ENCODE measurements around the gene OSBPL1A. TPM values are rescaled to one million over a fixed set of nuclear protein-coding genes. Genes with fewer than 3 reads are reported as not detected.
A peak's percentile ranks its signal among the peaks of the same experiment; 100 is the strongest.

Gene OSBPL1A
- total and polyA plus RNA-seq, 2 of the 8 experiments (the other 6 are each of a cell fraction or from before 2014, with no cell fraction given), result 53.2 to 74.9 TPM

DNA sequence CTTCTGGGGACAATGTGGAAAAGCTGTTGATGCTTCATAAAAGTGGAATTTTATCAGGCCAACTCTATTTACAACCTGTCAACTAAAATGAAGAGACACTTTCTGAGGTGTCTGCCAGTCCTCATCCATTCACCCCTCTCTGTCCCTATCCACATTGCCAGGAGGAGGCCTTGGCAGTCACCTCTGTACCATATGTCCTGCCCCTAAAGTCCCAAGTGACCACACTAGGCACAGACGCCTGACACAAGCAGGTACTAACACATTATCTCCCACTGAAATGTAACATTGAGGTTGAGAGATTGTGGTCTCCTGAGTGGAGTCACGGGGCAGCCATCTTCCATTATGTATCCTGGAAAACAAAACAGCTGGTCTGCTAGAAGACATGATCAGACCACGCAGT lies 71.4 kb downstream of the OSBPL1A start:
- H4K5ac ChIP-seq (ENCODE audit: insufficient read length, low read depth, low read length), result no peak overlapping the region
- no peak overlapping the region for H2BK120ac ChIP-seq (replicated peaks; ENCODE audit: low read depth, low read length)
- no peak overlapping the region for H3K4ac ChIP-seq (replicated peaks; ENCODE audit: insufficient read length, low read depth, low read length)
- H3K18ac ChIP-seq (ENCODE audit: extremely low read depth, low read length), result no peak overlapping the region
- H3K4me2 ChIP-seq (ENCODE audit: insufficient read depth in 1 of 2, low read depth in 2 of 2, low read length in 2 of 2), result no peak overlapping the region
- H3K23ac ChIP-seq (ENCODE audit: insufficient read length), result no peak overlapping the region
- WGBS, 2 experiments (ENCODE audit: extremely low coverage in 1 of 2, insufficient coverage in 1 of 2, insufficient read length in 1 of 2, insufficient replicate concordance in 2 of 2, low coverage in 1 of 2, low lambda C conversion rate in 2 of 2, missing lambda C conversion rate in 1 of 2), result 89% methylated on average over 3 of the region's 3 CpGs; no CpG with 5 or more reads in 1 of the 2 experiments
- H4K8ac ChIP-seq (ENCODE audit: extremely low read depth, insufficient read depth, low read length), result no peak overlapping the region
- CTCF ChIA-PET (ENCODE audit: partially characterized antibody), result no interaction called here
- FAIRE-seq, result no peak
- no peak overlapping the region for H2AFZ ChIP-seq (ENCODE audit: low read length)
- H3K27ac ChIP-seq (ENCODE audit: low read depth, low read length), result no peak overlapping the region
- POLR2A ChIA-PET (ENCODE audit: partially characterized antibody), result no interaction called here
- H2BK12ac ChIP-seq (ENCODE audit: low read depth, low read length), result no peak overlapping the region
- no peak overlapping the region for H3K56ac ChIP-seq (replicated peaks; ENCODE audit: insufficient read length, low read depth, low read length)
- no peaks in the 10 kb centered on the region for H3K4me1 ChIP-seq (replicated peaks in 1 of 4; ENCODE audit: control insufficient read depth in 3 of 4, insufficient read depth in 4 of 4, low read length in 3 of 4)
- no peak for DNase-seq (ENCODE audit: low read depth in 1 of 2, low spot score in 2 of 2)
- H2BK20ac ChIP-seq (ENCODE audit: low read length), result no peak overlapping the region
- H3K36me3 ChIP-seq (ENCODE audit: control insufficient read depth in 2 of 4, insufficient read depth in 4 of 4, low read length in 3 of 4), result peaks cover 0 to 4% (median 1%) of the 10 kb centered on the region in 4 experiments; a peak in 3 of 8 replicates
- no peaks in the 10 kb centered on the region for H3K27me3 ChIP-seq (replicated peaks in 1 of 4; ENCODE audit: control insufficient read depth in 3 of 4, extremely low read depth in 1 of 4, insufficient read depth in 3 of 4, low read length in 3 of 4)
- peak overlapping the region; percentile 52; the same call in 1 of the 2 replicates for H2BK5ac ChIP-seq (ENCODE audit: low read depth, low read length)
- H3K4me3 ChIP-seq (ENCODE audit: extremely low read depth in 1 of 4, insufficient read depth in 2 of 4, low read depth in 3 of 4, low read length in 4 of 4), result no peak overlapping the region
- no peak overlapping the region for H2BK15ac ChIP-seq (ENCODE audit: low read length)
- no peak overlapping the region for H2AK5ac ChIP-seq (ENCODE audit: low read depth, low read length)
- no peak overlapping the region for H3K14ac ChIP-seq (ENCODE audit: insufficient read length)
- H3K9me3 ChIP-seq (ENCODE audit: insufficient read depth in 2 of 2, low read depth in 1 of 2, low read length in 1 of 2), result no peaks in the 10 kb centered on the region
- no peaks in the 10 kb centered on the region for H3K79me2 ChIP-seq (ENCODE audit: control insufficient read depth in 1 of 2, insufficient read depth in 2 of 2, low read length in 2 of 2)
- H3K9ac ChIP-seq (replicated peaks in 1 of 4; ENCODE audit: extremely low read depth in 1 of 4, low read depth in 3 of 4, low read length in 3 of 4), result no peak overlapping the region
- H4K91ac ChIP-seq (replicated peaks; ENCODE audit: insufficient read length, low read length), result no peak overlapping the region
- H4K20me1 ChIP-seq (replicated peaks in 1 of 2; ENCODE audit: control insufficient read depth in 1 of 2, insufficient read depth in 2 of 2, low read length in 2 of 2), result no peaks in the 10 kb centered on the region
- no peaks in the 10 kb centered on the region for H3K23me2 ChIP-seq (ENCODE audit: low read depth, low read length)
- no peaks in the 10 kb centered on the region for H3K79me1 ChIP-seq (ENCODE audit: low read depth, low read length)
- TF ChIP-seq EP300 (IDR thresholded peaks at IDR 0.05; ENCODE audit: borderline replicate concordance in 1 of 2, low read depth in 2 of 2, low read length in 2 of 2) (no peak), CEBPB (IDR thresholded peaks at IDR 0.05; ENCODE audit: low read depth, low read length) (no peak), NRF1 (IDR thresholded peaks at IDR 0.05; ENCODE audit: low read depth, low read length) (no peak), RFX5 (IDR thresholded peaks at IDR 0.05; ENCODE audit: borderline replicate concordance, low read depth, low read length) (no peak), RXRA (IDR thresholded peaks at IDR 0.05; ENCODE audit: insufficient read depth, low read depth, low read length) (no peak), BCL11A (IDR thresholded peaks at IDR 0.05; ENCODE audit: low read depth in 2 of 2, low read length in 2 of 2) (no peak), TAF1 (IDR thresholded peaks at IDR 0.05; ENCODE audit: low read depth, low read length) (no peak), JUN (IDR thresholded peaks at IDR 0.05; ENCODE audit: low read depth, low read length) (no peak), RAD21 (IDR thresholded peaks at IDR 0.05 in 1 of 2, conservative IDR thresholded peaks at IDR 0.05 in 1 of 2; ENCODE audit: low read depth in 2 of 2, low read length in 2 of 2) (no peak), CTBP2 (IDR thresholded peaks at IDR 0.05; ENCODE audit: borderline replicate concordance, insufficient read depth, insufficient read length, low read length) (no peak), CBX5 (IDR thresholded peaks at IDR 0.05; ENCODE audit: low read depth, low read length) (no peak), TBP (IDR thresholded peaks at IDR 0.05; ENCODE audit: low read depth, low read length) (no peak)
- TF ChIP-seq, protein P1, sequence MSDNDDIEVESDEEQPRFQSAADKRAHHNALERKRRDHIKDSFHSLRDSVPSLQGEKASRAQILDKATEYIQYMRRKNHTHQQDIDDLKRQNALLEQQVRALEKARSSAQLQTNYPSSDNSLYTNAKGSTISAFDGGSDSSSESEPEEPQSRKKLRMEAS (IDR thresholded peaks at IDR 0.05), result no peak
